Measurements from ENCODE around the gene CDHR3. TPM values are rescaled to one million over a fixed set of nuclear protein-coding genes. Genes with fewer than 3 reads are reported as not detected.

CDHR3 gene
- total and polyA plus RNA-seq, 5 donors, result 0.45 to 0.86 (median 0.66) TPM

DNA sequence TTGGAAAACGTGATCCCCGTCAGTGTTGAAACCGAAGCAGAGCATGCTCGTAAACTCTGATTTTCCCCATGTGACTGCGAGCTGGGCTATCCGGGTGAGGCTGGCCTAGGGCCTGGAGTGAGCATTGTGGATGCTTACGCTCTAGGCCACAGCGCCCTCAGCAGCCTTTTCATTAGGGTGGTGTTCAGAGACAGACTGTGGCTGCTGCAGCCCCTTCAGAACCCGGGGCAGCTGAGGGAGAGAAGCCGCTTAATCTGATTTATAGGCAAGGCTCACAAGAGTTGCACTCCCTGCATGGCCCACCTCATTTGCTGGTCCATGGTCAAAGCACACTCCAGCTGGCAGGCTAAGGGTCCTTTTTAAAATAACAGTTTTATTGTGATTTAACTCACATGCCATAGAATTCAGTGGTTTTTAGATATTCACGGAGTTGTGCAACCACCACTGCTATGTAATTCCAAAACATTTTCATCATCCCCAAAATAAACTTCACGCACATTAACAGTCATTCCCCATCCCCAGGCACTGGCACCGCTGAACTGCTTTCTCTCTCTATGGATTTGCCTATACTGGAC, 76.5 kb downstream of the CDHR3 start:
- 82% methylated on average over 13 of the region's 13 CpGs for WGBS
- no peaks in the 10 kb centered on the region for H3K4me1 ChIP-seq (ENCODE audit: control insufficient read depth, insufficient read depth, low read length)

DNA sequence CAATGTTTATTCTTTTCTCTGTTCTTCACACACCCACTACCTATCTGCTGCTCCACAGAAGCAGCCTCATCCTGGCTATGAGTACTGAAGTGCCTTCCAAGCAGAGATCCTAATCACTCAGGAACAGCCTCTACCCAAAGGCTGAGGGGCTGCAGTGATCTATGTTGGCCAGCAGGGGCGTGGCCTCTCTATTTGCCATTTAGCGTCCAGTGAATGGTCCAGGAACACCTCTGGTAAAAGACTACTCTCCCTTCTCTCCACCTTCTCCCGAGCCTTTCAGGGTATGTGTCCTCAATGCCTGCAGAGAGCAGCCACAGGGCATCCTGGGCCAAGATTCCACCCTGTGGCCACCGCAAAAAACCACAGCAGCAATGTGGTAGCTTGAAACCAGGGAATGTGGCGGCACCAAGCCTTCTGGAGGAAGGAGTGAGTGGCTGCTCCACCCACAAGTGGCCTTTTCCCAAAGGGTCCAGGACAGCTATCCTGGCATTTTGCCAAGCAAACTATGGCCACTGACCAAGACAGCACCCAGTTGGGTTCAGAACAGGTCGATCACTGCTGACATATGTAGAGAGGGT, 78.2 kb downstream of the CDHR3 start:
- no peak overlapping the region for H3K27ac ChIP-seq (ENCODE audit: low read length)
- 55% methylated on average over 6 of the region's 6 CpGs for WGBS
- H3K4me1 ChIP-seq (ENCODE audit: control insufficient read depth, insufficient read depth, low read length), result no peaks in the 10 kb centered on the region
- H3K27me3 ChIP-seq (ENCODE audit: control insufficient read depth, insufficient read depth), result no peaks in the 10 kb centered on the region
- DNase-seq (no peak), ATAC-seq (no peak)
- no peak overlapping the region for H3K4me3 ChIP-seq (ENCODE audit: low read length)
- H3K9me3 ChIP-seq (ENCODE audit: control insufficient read depth, low read length), result no peaks in the 10 kb centered on the region
- intact Hi-C loops (cut with DNase I), result loop anchor here (5.0 to 10.0 kb wide), 4 partner anchors 106 to 389 kb away; no protein-coding TSS in a partner anchor

More for the DNA sequence above, 76.5 kb downstream of the CDHR3 start:
- Histone ChIP-seq H3K4me3 (ENCODE audit: low read length) (no peak overlapping the region), H3K9me3 (ENCODE audit: control insufficient read depth, low read length) (no peaks in the 10 kb centered on the region), H3K27me3 (ENCODE audit: control insufficient read depth, insufficient read depth) (no peaks in the 10 kb centered on the region), H3K27ac (ENCODE audit: low read length) (no peak overlapping the region)
- DNase-seq, result peak in 1 of 3 donors; percentile 41
- intact Hi-C loops (cut with DNase I), result loop anchor here (5.0 to 10.0 kb wide), 4 partner anchors 105 to 387 kb away; no protein-coding TSS in a partner anchor
- peak in 1 of 2 donors; percentile 36 for ATAC-seq

DNA sequence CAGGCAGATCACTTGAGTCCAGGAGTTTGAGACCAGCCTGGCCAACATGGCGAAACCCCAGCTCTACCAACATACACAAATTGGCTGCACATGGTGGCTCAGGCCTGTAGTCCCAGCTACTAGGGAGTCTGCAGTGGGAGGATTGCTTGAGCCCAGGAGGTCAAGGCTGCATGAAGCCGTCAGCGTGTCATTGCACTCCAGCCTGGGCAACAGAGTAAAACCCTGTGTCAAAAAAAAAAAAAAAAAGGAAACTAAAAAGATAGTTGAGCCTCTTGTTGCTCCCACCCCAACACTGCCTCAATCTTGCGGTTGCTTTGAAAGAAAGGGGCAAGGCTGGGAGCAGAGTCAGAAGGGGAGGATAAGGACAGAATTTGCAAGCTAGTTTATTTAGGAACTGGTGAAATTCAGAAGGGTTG, 79.1 kb downstream of the CDHR3 start:
- Histone ChIP-seq H3K9me3 (ENCODE audit: control insufficient read depth, low read length) (no peaks in the 10 kb centered on the region), H3K27me3 (ENCODE audit: control insufficient read depth, insufficient read depth) (no peaks in the 10 kb centered on the region), H3K4me1 (ENCODE audit: control insufficient read depth, insufficient read depth, low read length) (no peaks in the 10 kb centered on the region), H3K4me3 (ENCODE audit: low read length) (no peak overlapping the region), H3K27ac (ENCODE audit: low read length) (no peak overlapping the region)
- intact Hi-C loops (cut with DNase I), result loop anchor here (5.0 to 10.0 kb wide), 4 partner anchors 107 to 390 kb away; no protein-coding TSS in a partner anchor
- WGBS, result 81% methylated on average over 4 of the region's 4 CpGs
- ATAC-seq (no peak), DNase-seq (no peak)

DNA sequence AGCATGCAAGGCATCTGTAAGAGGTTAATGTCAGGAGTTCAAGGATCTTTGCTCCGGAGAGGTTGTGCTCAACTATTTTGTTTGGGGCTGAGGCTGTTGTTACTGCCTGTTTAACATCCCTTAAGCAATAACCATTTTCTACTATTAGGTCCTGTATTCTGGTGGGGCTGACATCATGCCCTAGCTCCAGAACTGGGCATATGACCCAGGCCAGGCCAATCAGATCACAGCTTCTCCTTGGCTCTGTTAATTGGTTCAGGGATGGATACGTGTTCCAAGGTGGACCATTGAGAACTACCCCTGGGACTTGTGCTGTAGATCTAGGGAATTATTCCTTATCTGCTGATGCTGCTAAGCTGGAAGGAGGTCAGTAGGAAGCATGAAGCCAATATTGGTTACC, 82.1 kb downstream of the CDHR3 start:
- Histone ChIP-seq H3K27ac (ENCODE audit: low read length) (no peak overlapping the region), H3K27me3 (ENCODE audit: control insufficient read depth, insufficient read depth) (no peaks in the 10 kb centered on the region), H3K4me1 (ENCODE audit: control insufficient read depth, insufficient read depth, low read length) (no peaks in the 10 kb centered on the region), H3K4me3 (ENCODE audit: low read length) (no peak overlapping the region), H3K9me3 (ENCODE audit: control insufficient read depth, low read length) (no peaks in the 10 kb centered on the region)
- ATAC-seq, result no peak
- WGBS, result 59% methylated on average over 2 of the region's 2 CpGs
- DNase-seq, result no peak
- intact Hi-C loops (cut with DNase I), result loop anchor here in 1 of 4 donors (10.0 kb wide), 2 partner anchors 110 to 290 kb away; no protein-coding TSS in a partner anchor

DNA sequence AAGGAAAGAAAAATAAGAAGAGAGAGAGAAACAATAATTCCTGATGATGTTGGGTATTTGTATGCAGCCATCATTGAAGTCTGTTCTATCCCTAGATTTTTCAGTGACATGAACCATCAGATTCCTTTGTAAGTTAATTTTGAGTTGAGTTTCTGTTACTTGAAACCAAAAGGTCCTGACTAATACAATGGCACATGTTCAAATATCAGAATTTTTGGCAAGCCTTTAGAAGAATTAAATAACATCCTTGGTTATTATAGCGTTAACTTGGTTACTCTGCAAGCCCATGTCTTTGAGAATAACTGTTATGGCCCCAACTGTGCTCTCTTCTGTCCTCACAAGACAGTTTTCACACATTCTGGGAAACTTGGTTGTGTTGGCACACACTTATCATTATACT, 82.5 kb downstream of the CDHR3 start:
- intact Hi-C loops (cut with DNase I), result loop anchor here in 1 of 4 donors (10.0 kb wide), 2 partner anchors 111 to 291 kb away; no protein-coding TSS in a partner anchor
- Histone ChIP-seq H3K27ac (ENCODE audit: low read length) (no peak overlapping the region), H3K4me1 (ENCODE audit: control insufficient read depth, insufficient read depth, low read length) (peaks cover 3% of the 10 kb centered on the region), H3K27me3 (ENCODE audit: control insufficient read depth, insufficient read depth) (no peaks in the 10 kb centered on the region), H3K4me3 (ENCODE audit: low read length) (no peak overlapping the region), H3K9me3 (ENCODE audit: control insufficient read depth, low read length) (no peaks in the 10 kb centered on the region)
- DNase-seq (no peak), ATAC-seq (no peak)
- WGBS, result 57% methylated on average over 1 of the region's 1 CpG

DNA sequence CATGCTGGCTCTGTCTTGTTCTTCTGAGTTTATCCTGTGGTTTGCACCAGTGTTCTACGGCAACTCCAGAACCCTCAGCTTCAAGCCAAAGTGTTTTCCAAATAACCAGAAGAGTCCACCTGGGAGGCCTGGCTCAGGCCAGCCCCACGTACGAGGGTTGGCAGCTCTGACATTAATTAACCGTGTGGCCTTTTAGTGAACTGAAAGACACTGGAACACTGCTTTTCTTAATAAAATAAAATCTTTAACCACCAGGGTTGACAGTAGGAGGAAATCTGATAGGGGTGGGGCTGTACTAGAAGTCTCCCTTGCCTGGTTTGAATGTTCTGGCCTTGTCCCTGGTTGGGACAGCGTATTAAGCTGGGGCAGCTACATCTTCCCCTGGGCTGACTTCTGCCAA, 84.1 kb downstream of the CDHR3 start:
- H3K4me1 ChIP-seq (ENCODE audit: control insufficient read depth, insufficient read depth, low read length), result peaks cover 3% of the 10 kb centered on the region
- DNase-seq, result no peak
- no peaks in the 10 kb centered on the region for H3K27me3 ChIP-seq (ENCODE audit: control insufficient read depth, insufficient read depth)
- WGBS, result 80% methylated on average over 5 of the region's 5 CpGs
- no peak for ATAC-seq
- H3K27ac ChIP-seq (ENCODE audit: low read length), result no peak overlapping the region
- no peaks in the 10 kb centered on the region for H3K9me3 ChIP-seq (ENCODE audit: control insufficient read depth, low read length)
- intact Hi-C loops (cut with DNase I), result loop anchor here in 1 of 4 donors (10.0 kb wide), 2 partner anchors 112 to 292 kb away; no protein-coding TSS in a partner anchor
- H3K4me3 ChIP-seq (ENCODE audit: low read length), result no peak overlapping the region

DNA sequence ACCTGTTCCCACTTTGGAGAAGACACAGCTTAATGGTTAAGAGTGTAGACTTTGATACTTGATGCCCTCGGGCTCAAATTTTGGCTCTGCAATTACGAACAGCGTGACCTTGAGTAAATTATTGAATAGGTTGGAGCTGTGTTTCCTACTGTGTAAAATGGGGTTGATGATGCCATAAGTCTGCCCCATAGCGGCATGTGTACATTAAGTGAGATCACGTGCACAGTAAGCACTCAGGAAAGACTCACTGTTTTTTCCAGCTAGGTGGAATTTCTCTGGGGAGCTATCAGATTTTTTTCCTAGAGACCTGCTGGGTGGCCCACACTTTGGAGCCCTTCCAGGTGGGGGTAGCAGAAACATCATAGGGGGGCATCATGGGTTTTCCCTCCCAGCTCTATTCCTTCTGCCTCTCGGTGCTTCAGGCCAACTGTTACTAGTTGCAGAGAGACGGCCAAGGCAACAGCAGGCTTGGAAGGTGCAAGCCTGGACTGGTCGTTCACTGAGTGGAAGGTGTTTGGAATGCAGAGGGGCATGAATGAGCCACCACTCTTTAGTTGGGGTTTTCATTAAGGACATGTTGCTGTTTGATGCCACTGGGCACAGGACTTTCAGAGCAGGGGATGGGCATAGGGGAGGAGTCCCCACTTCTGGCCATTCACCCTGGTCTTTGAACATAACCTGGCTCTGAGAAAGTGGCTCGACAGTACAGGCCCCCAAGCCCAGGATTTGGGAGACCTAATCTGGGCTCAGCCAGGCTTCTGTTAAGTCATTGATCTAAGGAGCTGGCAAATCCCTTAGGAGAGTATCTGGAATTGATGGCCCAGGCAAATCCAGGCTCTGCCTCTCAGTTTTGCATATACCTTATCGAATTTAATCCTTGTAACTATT, 85.0 kb downstream of the CDHR3 start:
- intact Hi-C loops (cut with DNase I), result loop anchor here in 1 of 4 donors (10.0 kb wide), 2 partner anchors 113 to 293 kb away; no protein-coding TSS in a partner anchor
- H3K9me3 ChIP-seq (ENCODE audit: control insufficient read depth, low read length), result no peaks in the 10 kb centered on the region
- ATAC-seq (no peak), DNase-seq (no peak)
- H3K4me3 ChIP-seq (ENCODE audit: low read length), result no peak overlapping the region
- H3K27me3 ChIP-seq (ENCODE audit: control insufficient read depth, insufficient read depth), result no peaks in the 10 kb centered on the region
- WGBS, result 84% methylated on average over 10 of the region's 10 CpGs
- no peak overlapping the region for H3K27ac ChIP-seq (ENCODE audit: low read length)
- H3K4me1 ChIP-seq (ENCODE audit: control insufficient read depth, insufficient read depth, low read length), result peaks cover 3% of the 10 kb centered on the region

DNA sequence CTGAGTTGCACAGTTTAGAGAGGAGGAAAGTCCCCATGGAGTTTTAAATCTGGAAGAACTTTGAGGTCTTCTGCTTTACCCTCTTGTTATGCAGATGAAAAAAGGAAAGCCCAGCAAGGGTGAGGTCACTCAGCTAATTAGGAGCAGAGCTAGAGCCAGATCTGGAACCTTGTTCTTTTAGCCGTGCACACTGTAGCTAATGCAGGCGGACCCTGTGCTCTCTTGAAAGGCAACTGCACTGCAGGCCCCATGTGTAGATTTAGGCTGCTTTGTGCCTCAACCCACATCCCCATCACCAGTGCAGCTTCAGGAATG, 85.6 kb downstream of the CDHR3 start:
- ATAC-seq (no peak), DNase-seq (no peak)
- Histone ChIP-seq H3K9me3 (ENCODE audit: control insufficient read depth, low read length) (no peaks in the 10 kb centered on the region), H3K4me1 (ENCODE audit: control insufficient read depth, insufficient read depth, low read length) (peaks cover 3% of the 10 kb centered on the region), H3K4me3 (ENCODE audit: low read length) (no peak overlapping the region), H3K27ac (ENCODE audit: low read length) (no peak overlapping the region), H3K27me3 (ENCODE audit: control insufficient read depth, insufficient read depth) (no peaks in the 10 kb centered on the region)
- WGBS, result 89% methylated on average over 2 of the region's 2 CpGs
- intact Hi-C loops (cut with DNase I), result loop anchor here in 1 of 4 donors (10.0 kb wide), 2 partner anchors 114 to 294 kb away; no protein-coding TSS in a partner anchor

DNA sequence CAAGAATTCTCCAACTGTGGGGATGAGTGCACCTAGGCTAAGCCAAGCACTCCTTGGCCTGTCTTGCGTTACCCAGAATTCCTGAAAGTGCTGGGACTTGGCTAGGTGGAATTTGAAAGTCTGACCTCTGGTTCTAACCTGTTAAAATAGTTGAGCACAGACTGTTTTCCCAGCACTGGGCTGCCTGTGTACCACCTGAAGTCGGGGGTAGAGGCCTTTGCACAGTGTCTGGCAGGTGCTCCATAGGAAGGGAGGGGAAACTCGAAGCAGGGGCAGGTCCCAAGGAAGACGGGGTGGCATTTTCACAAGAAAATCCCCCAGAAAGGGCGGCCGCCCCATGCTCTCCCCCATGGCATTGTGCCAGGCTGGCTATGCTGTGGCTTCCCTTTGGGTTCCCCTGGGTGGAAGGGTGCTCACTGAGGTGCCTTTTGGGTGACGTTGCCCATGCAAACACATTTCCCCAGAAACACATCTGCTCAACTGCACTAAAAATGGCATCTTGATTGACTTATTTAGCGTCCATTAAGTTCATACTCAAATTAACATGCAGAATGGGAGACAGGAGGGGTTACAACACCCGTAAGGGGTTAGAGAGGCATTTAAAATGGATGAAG, 86.2 kb downstream of the CDHR3 start:
- DNase-seq, result no peak

DNA sequence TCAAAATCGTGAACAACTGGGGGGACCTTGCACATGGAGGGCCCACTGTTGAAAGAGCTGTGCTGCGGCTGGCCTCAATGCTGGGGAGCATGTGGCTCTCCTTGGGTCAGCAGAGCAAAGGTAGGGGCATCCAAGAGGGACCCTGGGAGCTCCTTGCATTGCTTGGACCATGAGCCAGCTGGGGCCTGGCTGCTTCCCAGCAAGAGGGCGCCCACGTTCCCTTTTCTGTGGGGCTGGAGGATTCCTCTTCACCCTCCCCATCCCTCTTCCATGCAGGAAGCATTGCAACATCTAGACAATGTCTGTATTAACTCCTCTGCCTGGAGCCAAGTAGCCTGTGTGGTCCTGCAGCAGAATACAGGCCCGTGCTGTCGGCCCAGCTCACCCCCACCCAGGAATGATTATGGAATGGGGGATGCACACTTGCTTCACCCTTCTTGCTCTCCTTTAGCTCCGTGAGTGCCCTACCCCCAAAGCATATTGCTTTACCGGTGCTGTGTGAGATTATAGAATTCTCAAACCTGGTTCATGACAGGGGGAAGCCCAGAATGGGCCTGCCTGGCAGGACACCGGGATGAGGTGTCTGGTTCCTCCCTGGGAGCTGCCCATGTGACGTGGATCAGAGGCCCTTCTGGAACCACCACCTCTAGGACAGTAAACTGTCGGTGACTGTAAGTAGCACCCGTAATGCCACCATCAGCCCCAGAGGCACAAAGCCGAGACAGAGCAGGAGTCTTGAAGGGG, 87.1 kb downstream of the CDHR3 start:
- H3K27ac ChIP-seq (ENCODE audit: low read length), result no peak overlapping the region
- peaks cover 3% of the 10 kb centered on the region for H3K4me1 ChIP-seq (ENCODE audit: control insufficient read depth, insufficient read depth, low read length)
- 68% methylated on average over 13 of the region's 13 CpGs for WGBS
- no peak overlapping the region for H3K4me3 ChIP-seq (ENCODE audit: low read length)
- no peaks in the 10 kb centered on the region for H3K27me3 ChIP-seq (ENCODE audit: control insufficient read depth, insufficient read depth)
- DNase-seq (peak in 2 of 3 donors; percentile 49 to 66), ATAC-seq (peak; percentile 64 to 65)
- intact Hi-C loops (cut with DNase I), result no loop called here
- no peaks in the 10 kb centered on the region for H3K9me3 ChIP-seq (ENCODE audit: control insufficient read depth, low read length)

More for the DNA sequence above, 86.2 kb downstream of the CDHR3 start:
- Histone ChIP-seq H3K27me3 (ENCODE audit: control insufficient read depth, insufficient read depth) (no peaks in the 10 kb centered on the region), H3K9me3 (ENCODE audit: control insufficient read depth, low read length) (no peaks in the 10 kb centered on the region), H3K27ac (ENCODE audit: low read length) (no peak overlapping the region), H3K4me3 (ENCODE audit: low read length) (no peak overlapping the region), H3K4me1 (ENCODE audit: control insufficient read depth, insufficient read depth, low read length) (peaks cover 3% of the 10 kb centered on the region)
- 91% methylated on average over 9 of the region's 9 CpGs for WGBS
- intact Hi-C loops (cut with DNase I), result loop anchor here in 1 of 4 donors (10.0 kb wide), 2 partner anchors 114 to 294 kb away; no protein-coding TSS in a partner anchor
- ATAC-seq, result no peak

All from right cardiac atrium (tissue), 5 donors.